NCI-H69 (cell line): Measurements from ENCODE around the gene TSHZ1.

Source experiments
- DNase-seq: peaks from one replicate; lab custom pipeline; 2025; lab: John Stamatoyannopoulos, UW

Gene TSHZ1

GRCh38 chr18:75222407-75222806 lies 11.8 kb downstream of the TSHZ1 start:
- no peak for DNase-seq

GRCh38 chr18:75223687-75224347 lies 13.2 kb downstream of the TSHZ1 start:
- DNase-seq: peak; percentile 99

GRCh38 chr18:75226286-75226955 lies 15.8 kb downstream of the TSHZ1 start:
- DNase-seq: no peak

DNA sequence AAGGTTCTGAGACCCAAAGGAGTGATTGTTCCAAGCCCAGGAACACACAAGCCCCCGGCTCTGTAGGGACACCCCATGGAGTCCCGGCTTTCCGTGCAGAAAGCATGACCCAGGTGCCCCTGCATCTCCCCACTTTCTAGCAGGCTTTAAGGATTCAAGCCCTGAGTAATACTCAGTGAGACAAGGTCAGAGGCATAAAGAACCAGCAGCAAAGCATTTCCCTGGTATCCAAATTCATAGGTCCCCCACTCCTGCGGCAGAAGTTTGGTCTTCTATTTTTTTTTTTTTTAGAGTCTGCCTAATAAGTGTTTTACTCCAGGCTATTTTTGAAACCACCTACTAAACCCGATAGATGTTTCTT lies 16.3 kb downstream of the TSHZ1 start:
- no peak for DNase-seq

DNA sequence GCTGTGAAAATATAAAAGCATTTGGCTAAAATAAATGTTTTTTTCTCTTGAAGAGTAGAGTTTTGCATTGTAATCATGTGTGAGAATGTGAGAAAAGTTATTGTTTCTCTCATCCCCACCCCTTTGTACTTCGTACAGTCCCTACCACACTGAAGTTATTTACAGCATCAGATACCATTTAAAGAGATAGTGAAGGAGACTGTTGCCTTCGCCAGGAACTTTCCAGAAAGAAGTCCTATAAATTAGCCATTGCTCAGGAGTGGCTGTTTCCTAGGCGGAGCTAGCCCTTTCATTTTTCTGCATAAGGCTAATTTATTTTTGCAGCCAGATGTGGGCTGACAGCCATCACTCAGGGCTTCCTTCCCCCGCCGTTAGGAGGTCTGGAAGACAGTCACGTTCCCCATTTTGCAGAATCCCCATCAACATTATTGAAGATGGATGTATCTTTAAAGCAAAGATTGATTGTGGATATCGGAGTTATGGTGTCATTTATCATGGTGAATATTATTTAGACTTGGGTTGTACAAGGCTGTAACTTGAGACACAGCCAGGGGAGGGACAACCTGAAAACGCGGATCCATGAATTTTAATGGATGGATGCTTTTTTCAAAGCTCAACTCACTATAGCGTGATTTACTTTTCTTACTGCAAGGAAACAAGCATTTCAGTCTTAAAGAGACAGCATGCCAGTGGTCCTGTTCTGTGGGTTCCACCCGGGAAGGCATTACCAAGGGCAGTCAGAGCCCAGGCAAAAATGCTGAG lies 17.1 kb downstream of the TSHZ1 start:
- DNase-seq: no peak

DNA sequence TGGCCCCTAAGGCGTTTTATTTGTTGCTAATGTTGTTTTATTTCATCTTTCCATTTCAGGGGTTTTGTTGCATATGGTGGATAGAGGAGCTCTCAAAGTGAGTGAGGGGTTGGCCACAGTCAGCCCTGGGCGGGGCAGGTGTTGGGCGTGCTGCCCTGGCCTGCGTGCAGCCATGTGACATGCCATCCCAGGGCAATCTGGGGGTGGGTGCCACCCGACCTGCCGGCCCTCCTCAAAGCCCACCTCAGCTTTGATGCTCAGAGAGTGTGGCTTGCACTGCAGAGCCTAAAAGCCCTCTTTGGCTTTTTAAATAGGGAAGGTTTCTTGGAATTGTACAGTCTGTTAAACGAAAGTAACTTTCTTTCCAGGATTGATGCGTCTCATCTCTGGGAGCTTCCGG lies 18.4 kb downstream of the TSHZ1 start:
- no peak for DNase-seq

DNA sequence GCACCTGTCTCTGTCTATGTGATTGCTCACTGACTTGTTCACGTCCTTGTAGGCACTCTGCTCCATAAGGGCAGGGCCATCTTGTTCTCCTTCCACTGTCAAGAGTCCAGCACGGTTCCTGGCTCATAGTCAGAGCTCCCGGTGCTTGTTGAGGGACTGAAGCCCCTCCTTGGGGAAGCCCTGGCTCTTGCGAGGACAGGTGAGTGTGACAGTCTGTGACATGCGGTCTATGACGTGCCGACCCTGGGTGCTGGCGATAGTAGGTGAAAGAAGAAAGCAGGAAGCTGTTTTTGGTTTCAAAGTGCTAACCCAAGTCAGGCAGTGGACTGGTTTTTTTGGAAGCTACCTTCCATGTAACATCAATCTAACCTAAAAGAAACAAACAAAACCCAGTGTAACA lies 18.8 kb downstream of the TSHZ1 start:
- DNase-seq: no peak

- peak; percentile 65 for DNase-seq
These were observed 19.8 kb downstream of the TSHZ1 start for GRCh38 chr18:75230163-75231052.

DNA sequence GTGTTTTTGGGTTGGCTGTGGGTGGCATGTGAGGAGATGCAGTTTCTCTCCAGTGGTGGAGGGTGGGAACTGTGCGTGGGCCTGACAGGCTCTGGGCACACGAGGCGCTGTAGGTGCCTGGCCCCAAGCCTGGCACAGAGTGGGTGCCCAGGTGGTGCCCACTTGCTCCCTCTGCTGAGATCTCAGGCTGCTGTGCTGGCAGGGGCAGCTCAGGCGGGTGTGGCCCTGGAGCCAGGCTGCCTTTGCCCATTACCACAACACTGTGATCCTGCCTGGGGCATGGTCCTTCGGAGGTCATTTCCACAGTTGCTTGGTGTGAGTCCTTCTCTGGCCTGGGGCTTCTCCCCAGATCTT lies 20.4 kb downstream of the TSHZ1 start:
- DNase-seq: peak; percentile 88

- DNase-seq: no peak
These were observed 24.3 kb downstream of the TSHZ1 start for GRCh38 chr18:75234901-75235300.

DNA sequence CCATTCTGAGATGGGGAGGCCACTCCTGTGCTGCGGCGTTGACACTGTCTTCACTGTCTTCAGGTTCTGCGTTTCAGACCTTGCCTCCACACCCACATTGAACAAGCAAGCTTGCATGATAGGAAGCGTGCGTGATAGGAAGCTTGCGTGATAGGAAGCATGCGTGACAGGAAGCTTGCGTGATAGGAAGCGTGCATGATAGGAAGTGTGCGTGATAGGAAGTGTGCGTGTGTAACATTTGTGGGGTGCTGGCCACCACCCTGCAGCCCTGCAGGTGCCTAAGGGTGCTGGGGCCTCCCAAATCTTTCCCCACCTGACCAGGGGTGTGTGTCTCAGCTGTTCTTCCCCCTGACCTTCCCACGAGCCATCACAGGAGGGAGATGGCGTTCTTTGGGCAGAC lies 25.3 kb downstream of the TSHZ1 start:
- no peak for DNase-seq

GRCh38 chr18:75238100-75238499 lies 27.5 kb downstream of the TSHZ1 start:
- DNase-seq: no peak

DNA sequence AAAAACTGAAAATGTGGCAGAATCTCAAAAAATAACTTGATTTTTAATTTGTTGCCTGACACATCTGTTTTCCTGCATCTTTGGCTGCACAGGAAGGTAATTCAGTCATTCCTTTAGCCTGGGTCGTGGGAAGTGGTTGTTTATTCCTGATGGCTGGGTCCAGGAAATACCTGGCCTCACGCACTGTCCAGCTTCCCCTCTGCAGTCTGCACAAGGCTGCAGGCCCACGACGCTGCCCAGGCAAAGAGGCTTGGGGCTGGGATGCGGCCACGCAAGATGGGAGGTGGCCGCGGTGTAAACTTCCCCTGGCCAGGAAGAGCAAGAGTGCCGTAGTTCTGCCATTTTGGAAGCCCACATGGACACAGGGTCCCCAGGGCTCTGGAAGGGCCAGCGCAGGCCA lies 28.2 kb downstream of the TSHZ1 start:
- no peak for DNase-seq

DNA sequence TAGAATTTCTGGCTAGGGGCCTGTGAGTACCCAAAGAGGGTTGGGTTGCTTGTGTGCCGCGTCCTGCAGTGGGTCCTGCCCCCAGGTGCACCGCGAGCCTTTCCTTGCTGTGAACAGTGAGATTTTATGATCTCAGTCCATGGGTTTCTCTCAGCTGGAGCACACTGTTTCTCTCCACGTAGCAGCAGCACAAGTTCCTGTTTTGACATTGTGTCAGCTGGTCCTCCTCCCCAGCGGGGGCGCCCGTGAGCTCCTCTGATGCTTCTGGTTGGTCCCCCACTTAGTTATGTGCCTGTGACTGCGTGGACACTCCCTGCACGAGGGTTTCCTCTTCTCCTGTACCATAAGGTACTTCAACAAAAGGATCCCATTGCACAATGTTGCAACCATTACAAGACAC lies 29.8 kb downstream of the TSHZ1 start:
- DNase-seq: peak; percentile 58

DNA sequence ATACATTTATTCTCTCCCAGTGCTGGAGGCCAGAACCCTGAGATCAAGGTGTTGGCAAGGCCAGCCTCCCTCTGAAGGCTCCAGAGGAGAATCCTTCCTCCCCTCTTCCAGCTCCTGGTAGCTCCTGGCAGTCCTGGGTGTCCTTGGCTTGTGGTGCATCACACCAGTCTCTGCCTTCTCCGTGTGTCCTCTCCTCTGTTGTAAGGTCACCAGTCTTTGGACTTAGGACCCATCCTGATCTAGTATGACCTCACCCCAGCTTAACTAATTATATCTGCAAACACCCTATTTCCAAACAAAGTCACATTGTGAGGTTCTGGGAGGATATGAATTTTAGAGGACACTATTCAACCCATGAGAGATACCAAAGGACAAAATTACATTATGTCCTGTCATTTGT lies 31.1 kb downstream of the TSHZ1 start:
- DNase-seq: no peak

DNA sequence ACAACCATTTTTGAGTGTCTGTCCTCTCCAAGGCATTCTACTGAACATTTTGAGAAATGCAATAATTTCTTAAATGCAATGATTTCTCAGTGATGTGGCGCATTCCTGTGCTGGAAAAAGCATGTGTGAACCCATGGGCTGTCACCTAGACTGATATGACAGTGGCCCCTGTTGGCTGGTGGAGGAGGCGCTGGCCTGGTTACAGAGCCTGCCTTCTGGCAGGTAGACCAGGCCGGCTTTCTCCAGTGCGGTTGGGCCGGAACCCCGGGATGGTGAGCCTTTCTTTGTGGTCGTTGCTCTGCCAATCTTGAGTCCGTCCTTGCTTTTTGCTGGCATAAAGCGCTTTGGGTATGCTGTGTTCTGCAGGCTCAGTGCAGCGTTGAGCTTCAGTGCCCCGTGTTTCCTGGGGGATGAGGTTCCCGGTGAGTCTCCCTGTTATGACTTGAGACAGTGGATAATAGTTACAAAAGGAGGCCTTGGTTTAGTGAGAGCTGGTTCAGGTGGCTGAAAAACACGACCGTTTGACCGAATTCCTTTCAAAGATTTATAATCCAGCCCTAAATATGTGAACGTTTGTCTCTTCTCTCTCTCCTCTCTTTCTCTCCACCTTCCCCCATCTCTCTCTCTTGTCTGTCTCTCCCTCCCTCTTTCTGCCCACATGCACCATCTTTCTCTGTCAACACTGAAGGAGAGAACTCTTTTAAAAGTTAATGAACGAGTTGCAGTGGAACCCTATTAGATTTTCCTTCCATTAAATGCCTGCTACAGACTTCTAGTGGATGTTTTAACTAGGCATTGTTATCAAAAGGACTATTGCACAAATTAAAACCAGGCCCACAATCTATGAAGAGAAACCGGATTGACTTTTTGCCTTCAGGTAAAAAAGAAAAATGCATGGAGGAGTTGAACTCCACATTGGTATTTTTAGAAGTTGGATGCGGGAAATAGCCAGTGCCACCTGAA lies 34.0 kb downstream of the TSHZ1 start:
- peak; percentile 66 for DNase-seq

GRCh38 chr18:75246721-75247610 lies 36.4 kb downstream of the TSHZ1 start:
- DNase-seq: peak; percentile 67

- DNase-seq: peak; percentile 81
These were observed 37.2 kb downstream of the TSHZ1 start for GRCh38 chr18:75247611-75248421.
